ENCODE measurements around the gene GPX4. TPM values are rescaled to one million over a fixed set of nuclear protein-coding genes. Genes with fewer than 3 reads are reported as not detected.

Gene GPX4
- total and polyA plus RNA-seq, 2 experiments from 2014 or later, result 351 to 573 TPM

DNA sequence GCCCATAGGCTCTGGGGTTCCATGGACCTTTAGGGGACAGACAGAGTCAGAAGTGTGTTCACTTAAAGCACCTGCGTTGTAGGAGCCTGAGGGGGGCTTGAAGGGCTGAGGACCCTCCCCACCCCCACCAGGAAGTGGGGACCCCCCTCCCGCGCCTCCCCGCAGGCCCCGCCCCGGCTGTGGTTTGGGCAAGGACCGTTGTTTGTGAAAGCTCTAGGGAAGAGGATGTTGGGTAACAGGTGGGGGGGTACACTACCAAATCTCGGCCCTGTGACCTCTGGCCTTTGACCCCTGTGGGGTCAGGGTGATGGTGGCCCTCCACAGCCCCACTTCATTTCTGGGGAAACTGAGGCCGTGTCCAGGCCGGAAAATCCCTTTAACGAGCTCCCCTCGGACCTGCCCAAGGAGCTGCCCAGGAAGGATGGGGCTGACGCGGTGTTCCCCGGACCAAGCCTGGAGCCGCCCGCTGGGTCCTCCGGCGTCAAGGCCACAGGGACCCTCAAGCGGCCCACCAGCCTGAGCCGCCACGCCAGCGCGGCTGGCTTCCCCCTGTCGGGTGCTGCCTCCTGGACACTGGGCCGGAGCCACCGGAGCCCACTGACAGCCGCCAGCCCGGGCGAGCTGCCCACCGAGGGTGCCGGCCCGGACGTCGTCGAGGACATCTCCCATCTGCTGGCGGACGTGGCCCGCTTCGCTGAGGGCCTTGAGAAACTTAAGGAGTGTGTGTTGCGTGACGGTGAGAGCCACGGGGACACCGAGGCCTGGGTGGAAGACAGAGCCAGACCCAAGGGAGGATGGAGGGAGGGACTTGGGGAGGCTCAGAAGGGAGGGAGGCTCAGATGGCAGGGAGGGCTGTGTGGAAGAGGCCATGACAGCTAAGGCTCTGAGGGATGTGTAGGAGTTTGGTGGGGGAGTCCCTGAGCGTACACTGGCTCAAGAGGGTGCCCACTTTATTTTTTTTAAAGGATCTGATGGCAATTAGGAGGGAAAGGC is 35.5 kb upstream of the GPX4 start:
- Histone ChIP-seq H3K36me3 (ENCODE audit: insufficient read depth) (no peaks in the 10 kb centered on the region), H3K27ac (ENCODE audit: low read depth) (no peak overlapping the region), H3F3A (replicated peaks; ENCODE audit: low read depth) (peaks cover 27% of the 10 kb centered on the region), H3K4me2 (peak overlapping the region; percentile 85), H4K20me1 (replicated peaks; ENCODE audit: insufficient read depth) (0 out of 2 replicates have a peak, but pooled peaks cover 3% of the 10 kb centered on the region), H3K79me2 (replicated peaks; ENCODE audit: insufficient read depth) (0 out of 2 replicates have a peak, but pooled peaks cover 4% of the 10 kb centered on the region), H3K4me3 (peak overlapping the region; percentile 64), H3K27me3 (ENCODE audit: insufficient read depth) (peaks cover 19% of the 10 kb centered on the region), H3K9me2 (ENCODE audit: insufficient read depth) (no peaks in the 10 kb centered on the region), H3K4me1 (ENCODE audit: insufficient read depth) (peaks cover 8% of the 10 kb centered on the region; the same call in 1 of the 2 replicates), H2AFZ (no peak overlapping the region)
- ATAC-seq (no peak), DNase-seq (ENCODE audit: low spot score) (no peak)
- no peak for TF ChIP-seq ETS1 (IDR thresholded peaks at IDR 0.05)
- no peak for TF ChIP-seq ZNF331 (CRISPR knock-in tag; IDR thresholded peaks at IDR 0.05; ENCODE audit: low read depth)
- no peak for TF ChIP-seq EZH2phosphoT487 (IDR thresholded peaks at IDR 0.05; ENCODE audit: unreplicated experiment)
- no peak for TF ChIP-seq EZH2 (IDR thresholded peaks at IDR 0.05; ENCODE audit: low read depth, unreplicated experiment)
- no peak for TF ChIP-seq STAT1 (IDR thresholded peaks at IDR 0.05; ENCODE audit: unreplicated experiment)
- TF ChIP-seq JUNB (IDR thresholded peaks at IDR 0.05; ENCODE audit: unreplicated experiment), result no peak
- TF ChIP-seq NANOG (IDR thresholded peaks at IDR 0.05; ENCODE audit: borderline replicate concordance), result no peak
- no peak for TF ChIP-seq REST (IDR thresholded peaks at IDR 0.05; ENCODE audit: unreplicated experiment)
- no peak for TF ChIP-seq ZNF114 (CRISPR knock-in tag; IDR thresholded peaks at IDR 0.05)
- TF ChIP-seq, protein P1, sequence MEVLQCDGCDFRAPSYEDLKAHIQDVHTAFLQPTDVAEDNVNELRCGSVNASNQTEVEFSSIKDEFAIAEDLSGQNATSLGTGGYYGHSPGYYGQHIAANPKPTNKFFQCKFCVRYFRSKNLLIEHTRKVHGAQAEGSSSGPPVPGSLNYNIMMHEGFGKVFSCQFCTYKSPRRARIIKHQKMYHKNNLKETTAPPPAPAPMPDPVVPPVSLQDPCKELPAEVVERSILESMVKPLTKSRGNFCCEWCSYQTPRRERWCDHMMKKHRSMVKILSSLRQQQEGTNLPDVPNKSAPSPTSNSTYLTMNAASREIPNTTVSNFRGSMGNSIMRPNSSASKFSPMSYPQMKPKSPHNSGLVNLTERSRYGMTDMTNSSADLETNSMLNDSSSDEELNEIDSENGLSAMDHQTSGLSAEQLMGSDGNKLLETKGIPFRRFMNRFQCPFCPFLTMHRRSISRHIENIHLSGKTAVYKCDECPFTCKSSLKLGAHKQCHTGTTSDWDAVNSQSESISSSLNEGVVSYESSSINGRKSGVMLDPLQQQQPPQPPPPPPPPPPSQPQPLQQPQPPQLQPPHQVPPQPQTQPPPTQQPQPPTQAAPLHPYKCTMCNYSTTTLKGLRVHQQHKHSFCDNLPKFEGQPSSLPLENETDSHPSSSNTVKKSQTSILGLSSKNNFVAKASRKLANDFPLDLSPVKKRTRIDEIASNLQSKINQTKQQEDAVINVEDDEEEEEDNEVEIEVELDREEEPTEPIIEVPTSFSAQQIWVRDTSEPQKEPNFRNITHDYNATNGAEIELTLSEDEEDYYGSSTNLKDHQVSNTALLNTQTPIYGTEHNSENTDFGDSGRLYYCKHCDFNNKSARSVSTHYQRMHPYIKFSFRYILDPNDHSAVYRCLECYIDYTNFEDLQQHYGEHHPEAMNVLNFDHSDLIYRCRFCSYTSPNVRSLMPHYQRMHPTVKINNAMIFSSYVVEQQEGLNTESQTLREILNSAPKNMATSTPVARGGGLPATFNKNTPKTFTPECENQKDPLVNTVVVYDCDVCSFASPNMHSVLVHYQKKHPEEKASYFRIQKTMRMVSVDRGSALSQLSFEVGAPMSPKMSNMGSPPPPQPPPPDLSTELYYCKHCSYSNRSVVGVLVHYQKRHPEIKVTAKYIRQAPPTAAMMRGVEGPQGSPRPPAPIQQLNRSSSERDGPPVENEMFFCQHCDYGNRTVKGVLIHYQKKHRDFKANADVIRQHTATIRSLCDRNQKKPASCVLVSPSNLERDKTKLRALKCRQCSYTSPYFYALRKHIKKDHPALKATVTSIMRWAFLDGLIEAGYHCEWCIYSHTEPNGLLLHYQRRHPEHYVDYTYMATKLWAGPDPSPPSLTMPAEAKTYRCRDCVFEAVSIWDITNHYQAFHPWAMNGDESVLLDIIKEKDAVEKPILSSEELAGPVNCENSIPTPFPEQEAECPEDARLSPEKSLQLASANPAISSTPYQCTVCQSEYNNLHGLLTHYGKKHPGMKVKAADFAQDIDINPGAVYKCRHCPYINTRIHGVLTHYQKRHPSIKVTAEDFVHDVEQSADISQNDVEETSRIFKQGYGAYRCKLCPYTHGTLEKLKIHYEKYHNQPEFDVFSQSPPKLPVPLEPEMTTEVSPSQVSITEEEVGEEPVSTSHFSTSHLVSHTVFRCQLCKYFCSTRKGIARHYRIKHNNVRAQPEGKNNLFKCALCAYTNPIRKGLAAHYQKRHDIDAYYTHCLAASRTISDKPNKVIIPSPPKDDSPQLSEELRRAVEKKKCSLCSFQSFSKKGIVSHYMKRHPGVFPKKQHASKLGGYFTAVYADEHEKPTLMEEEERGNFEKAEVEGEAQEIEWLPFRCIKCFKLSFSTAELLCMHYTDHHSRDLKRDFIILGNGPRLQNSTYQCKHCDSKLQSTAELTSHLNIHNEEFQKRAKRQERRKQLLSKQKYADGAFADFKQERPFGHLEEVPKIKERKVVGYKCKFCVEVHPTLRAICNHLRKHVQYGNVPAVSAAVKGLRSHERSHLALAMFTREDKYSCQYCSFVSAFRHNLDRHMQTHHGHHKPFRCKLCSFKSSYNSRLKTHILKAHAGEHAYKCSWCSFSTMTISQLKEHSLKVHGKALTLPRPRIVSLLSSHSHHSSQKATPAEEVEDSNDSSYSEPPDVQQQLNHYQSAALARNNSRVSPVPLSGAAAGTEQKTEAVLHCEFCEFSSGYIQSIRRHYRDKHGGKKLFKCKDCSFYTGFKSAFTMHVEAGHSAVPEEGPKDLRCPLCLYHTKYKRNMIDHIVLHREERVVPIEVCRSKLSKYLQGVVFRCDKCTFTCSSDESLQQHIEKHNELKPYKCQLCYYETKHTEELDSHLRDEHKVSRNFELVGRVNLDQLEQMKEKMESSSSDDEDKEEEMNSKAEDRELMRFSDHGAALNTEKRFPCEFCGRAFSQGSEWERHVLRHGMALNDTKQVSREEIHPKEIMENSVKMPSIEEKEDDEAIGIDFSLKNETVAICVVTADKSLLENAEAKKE (CRISPR knock-in tag; IDR thresholded peaks at IDR 0.05), result no peak
- TF ChIP-seq CTCF (conservative IDR thresholded peaks at IDR 0.05; ENCODE audit: low read depth in 2 of 2), result no peak
- no peak for TF ChIP-seq POLR2AphosphoS5 (IDR thresholded peaks at IDR 0.05; ENCODE audit: low read depth)
- TF ChIP-seq CREB1 (CRISPR knock-in tag; IDR thresholded peaks at IDR 0.05; ENCODE audit: low read depth), result no peak
- Mint-ChIP-seq H3K9me3 (peaks cover 4% of the 10 kb centered on the region; the same call in 2 of the 3 replicates), H3K36me3 (ENCODE audit: low read depth) (peaks cover 5% of the 10 kb centered on the region; the same call in 1 of the 3 replicates), H3K4me1 (peaks cover 25% of the 10 kb centered on the region), H3K4me3 (peak overlapping the region; percentile 64), H3K27me3 (ENCODE audit: insufficient read depth, low read depth, poor library complexity) (peaks cover 29% of the 10 kb centered on the region), H3K27ac (no peak overlapping the region)
